A673 (cell line): Measurements from ENCODE around the gene TNS4. TPM values are rescaled to one million over a fixed set of nuclear protein-coding genes. Genes with fewer than 3 reads are reported as not detected.

Source experiments
- BruUV-seq: library from RNA; stranded (reverse); fragments of 400-500 nt; replicated peaks from 2 replicates; lab custom pipeline; 2021; lab: Mats Ljungman, UMichigan
- CTCF ChIA-PET: fragments of 300-600 bp; sonication (Branson Sonifier 250); formaldehyde crosslinking; loops from one replicate; lab custom pipeline; 2022; ENCODE audit warnings: antibody characterized with exemption; lab: Charles Lee
- POLR2A ChIA-PET: fragments of 300-600 bp; sonication (Branson Sonifier 250); formaldehyde crosslinking; loops from one replicate; lab custom pipeline; 2022; ENCODE audit warnings: antibody characterized with exemption; ENCODE audit not compliant: low non-redundant PET; lab: Charles Lee
- DNase-seq: peaks from one replicate; pipeline ENCODE4 v3.0.0-alpha.2; 2015; ENCODE audit warnings: low spot score
- H3K27ac ChIP-seq: fragments of 200-600 bp; sonication (generic); 2 replicates; pipeline ENCODE4 v1.5.1; 2016; ENCODE audit warnings: mixed run types, low read depth, mild to moderate bottlenecking, mixed read lengths, antibody characterized with exemption, low read length; ENCODE audit not compliant: poor library complexity, severe bottlenecking
- H3K27me3 ChIP-seq: fragments of 200-600 bp; sonication (generic); replicated peaks from 2 replicates; pipeline ENCODE4 v1.6.1; 2017; ENCODE audit warnings: mixed run types, low read depth, mild to moderate bottlenecking, mixed read lengths, antibody characterized with exemption, low read length; ENCODE audit not compliant: insufficient read depth, poor library complexity
- H3K36me3 ChIP-seq: fragments of 200-600 bp; sonication (generic); 2 replicates; pipeline ENCODE4 v1.6.1; 2016; ENCODE audit warnings: mixed run types, mild to moderate bottlenecking, mixed read lengths, antibody characterized with exemption, low read length; ENCODE audit not compliant: insufficient read depth, poor library complexity, severe bottlenecking
- H3K4me1 ChIP-seq: fragments of 200-600 bp; sonication (generic); 2 replicates; pipeline ENCODE4 v1.6.1; 2017; ENCODE audit warnings: mixed run types, mild to moderate bottlenecking, mixed read lengths, antibody characterized with exemption, low read length; ENCODE audit not compliant: insufficient read depth, poor library complexity, severe bottlenecking
- H3K4me3 ChIP-seq: fragments of 200-600 bp; sonication (generic); 2 replicates; pipeline ENCODE4 v1.5.1; 2016; ENCODE audit warnings: low read depth, mixed run types, mild to moderate bottlenecking, mixed read lengths, low read length; ENCODE audit not compliant: poor library complexity, severe bottlenecking
- H3K9me3 ChIP-seq: fragments of 200-600 bp; sonication (generic); 2 replicates; pipeline ENCODE4 v1.6.1; 2016; ENCODE audit warnings: mixed run types, low read depth, mild to moderate bottlenecking, mixed read lengths, antibody characterized with exemption, low read length; ENCODE audit not compliant: poor library complexity, severe bottlenecking
- EZH2 ChIP-seq: fragments of 200-600 bp; sonication (generic); IDR thresholded peaks from 2 replicates; pipeline ENCODE4 v1.6.1; 2017; ENCODE audit warnings: borderline replicate concordance, low read depth, mild to moderate bottlenecking, mixed read lengths, antibody characterized with exemption, low read length; ENCODE audit not compliant: poor library complexity, severe bottlenecking
- intact Hi-C: fragments of 100-400 bp; cut with micrococcal nuclease; formaldehyde crosslinking; loops from one replicate; pipeline ENCODE4 v1.10.0; 2022; ENCODE audit not compliant: unreplicated experiment
- total RNA-seq: library from RNA; stranded (reverse); gene quantifications from 2 replicates; pipeline ENCODE4 v1.2.3, GENCODE V29; 2021
- TF ChIP-seq, protein P1 (sequence below): fragments of 300-800, 200-600 bp; sonication (generic); conservative IDR thresholded peaks from 2 replicates; pipeline ENCODE4 v1.5.1; 2017; ENCODE audit warnings: low read depth, mild to moderate bottlenecking, antibody characterized with exemption, low read length, moderate library complexity, mixed read lengths

The TNS4 gene
- total RNA-seq, 1 experiment from 2014 or later: not detected

DNA sequence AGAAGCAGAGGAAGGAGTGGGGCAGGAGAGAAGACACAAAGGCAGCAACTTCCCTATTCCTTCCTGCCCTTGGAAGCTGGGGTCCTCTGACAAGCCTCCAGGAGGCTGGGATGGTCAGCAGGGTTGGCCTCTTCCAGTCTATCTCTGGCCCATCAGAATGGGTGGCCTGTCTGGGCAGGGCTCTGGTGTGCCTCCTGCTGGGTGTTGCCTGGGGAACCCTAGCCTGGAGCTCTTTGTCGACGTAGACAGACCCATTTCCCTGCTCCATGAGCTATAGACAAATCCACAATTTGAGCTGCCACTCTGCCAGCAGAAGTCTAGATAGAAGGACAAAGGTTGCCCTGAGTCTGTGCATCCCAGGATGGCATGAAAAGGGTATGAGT lies 46.8 kb downstream of the TNS4 start:
- TF ChIP-seq, protein P1, sequence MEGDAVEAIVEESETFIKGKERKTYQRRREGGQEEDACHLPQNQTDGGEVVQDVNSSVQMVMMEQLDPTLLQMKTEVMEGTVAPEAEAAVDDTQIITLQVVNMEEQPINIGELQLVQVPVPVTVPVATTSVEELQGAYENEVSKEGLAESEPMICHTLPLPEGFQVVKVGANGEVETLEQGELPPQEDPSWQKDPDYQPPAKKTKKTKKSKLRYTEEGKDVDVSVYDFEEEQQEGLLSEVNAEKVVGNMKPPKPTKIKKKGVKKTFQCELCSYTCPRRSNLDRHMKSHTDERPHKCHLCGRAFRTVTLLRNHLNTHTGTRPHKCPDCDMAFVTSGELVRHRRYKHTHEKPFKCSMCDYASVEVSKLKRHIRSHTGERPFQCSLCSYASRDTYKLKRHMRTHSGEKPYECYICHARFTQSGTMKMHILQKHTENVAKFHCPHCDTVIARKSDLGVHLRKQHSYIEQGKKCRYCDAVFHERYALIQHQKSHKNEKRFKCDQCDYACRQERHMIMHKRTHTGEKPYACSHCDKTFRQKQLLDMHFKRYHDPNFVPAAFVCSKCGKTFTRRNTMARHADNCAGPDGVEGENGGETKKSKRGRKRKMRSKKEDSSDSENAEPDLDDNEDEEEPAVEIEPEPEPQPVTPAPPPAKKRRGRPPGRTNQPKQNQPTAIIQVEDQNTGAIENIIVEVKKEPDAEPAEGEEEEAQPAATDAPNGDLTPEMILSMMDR: no peak
- no peak for TF ChIP-seq EZH2
- H3K4me3 ChIP-seq: no peak overlapping the region
- H3K9me3 ChIP-seq: no peaks in the 10 kb centered on the region
- ChIA-PET CTCF (interaction anchor here (0.5 kb wide), 1 partner anchor 13 kb away, joined by 3 read pairs; no protein-coding TSS in a partner anchor), POLR2A (no interaction called here)
- H3K4me1 ChIP-seq: no peaks in the 10 kb centered on the region
- H3K36me3 ChIP-seq: no peaks in the 10 kb centered on the region
- intact Hi-C loops: no loop called here
- H3K27me3 ChIP-seq: no peaks in the 10 kb centered on the region
- no peak overlapping the region for H3K27ac ChIP-seq
- BruUV-seq: no TSS peak
- no peak for DNase-seq

DNA sequence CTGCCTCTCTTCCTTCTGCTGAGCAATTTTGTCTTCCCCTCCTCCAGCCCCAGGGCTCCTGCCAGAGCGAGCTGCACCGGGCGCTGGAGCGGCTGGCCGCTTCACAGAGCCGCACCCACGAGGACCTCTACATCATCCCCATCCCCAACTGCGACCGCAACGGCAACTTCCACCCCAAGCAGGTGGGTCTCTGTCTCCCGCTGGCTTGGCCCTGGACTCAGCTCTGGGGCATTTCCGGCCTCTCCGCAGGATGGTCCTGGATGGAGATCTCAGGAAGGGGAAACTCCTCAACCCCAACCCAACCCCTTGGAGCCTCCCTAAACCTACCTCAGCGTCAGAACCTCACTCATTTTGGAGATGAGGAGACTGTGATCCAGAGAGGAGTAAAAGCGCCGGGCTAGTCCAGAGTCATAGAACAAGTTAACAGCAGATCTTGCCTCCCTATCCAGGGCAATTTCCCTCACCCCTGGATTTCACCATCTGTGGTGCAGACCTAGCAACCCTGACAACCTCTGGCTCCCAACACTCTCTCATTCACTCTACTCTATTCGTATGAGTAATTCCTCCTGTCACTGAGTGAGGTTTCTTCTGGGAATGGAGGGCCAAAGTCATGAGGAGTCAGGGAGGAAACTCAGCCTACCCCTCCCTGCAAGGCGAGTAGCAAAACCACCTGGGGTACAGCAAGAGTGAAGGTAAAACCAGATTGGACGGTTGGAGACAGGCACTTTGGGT lies 47.4 kb downstream of the TNS4 start:
- no TSS peak for BruUV-seq
- H3K4me1 ChIP-seq: no peaks in the 10 kb centered on the region
- TF ChIP-seq EZH2: no peak
- TF ChIP-seq, protein P1: no peak
- intact Hi-C loops: no loop called here
- H3K27ac ChIP-seq: no peak overlapping the region
- no peaks in the 10 kb centered on the region for H3K27me3 ChIP-seq
- H3K4me3 ChIP-seq: no peak overlapping the region
- POLR2A ChIA-PET: no interaction called here
- no peaks in the 10 kb centered on the region for H3K36me3 ChIP-seq
- CTCF ChIA-PET: interaction anchor here (0.5 kb wide), 1 partner anchor 13 kb away, joined by 3 read pairs; no protein-coding TSS in a partner anchor
- DNase-seq: no peak
- no peaks in the 10 kb centered on the region for H3K9me3 ChIP-seq

- Histone ChIP-seq H3K4me1 (no peaks in the 10 kb centered on the region), H3K4me3 (no peak overlapping the region), H3K27ac (no peak overlapping the region), H3K9me3 (no peaks in the 10 kb centered on the region), H3K27me3 (no peaks in the 10 kb centered on the region), H3K36me3 (no peaks in the 10 kb centered on the region)
- no TSS peak for BruUV-seq
- TF ChIP-seq, protein P1: no peak
- no peak for TF ChIP-seq EZH2
- POLR2A ChIA-PET: no interaction called here
- CTCF ChIA-PET: no interaction called here
- intact Hi-C loops: no loop called here
- DNase-seq: no peak
These were observed 48.5 kb downstream of the TNS4 start for GRCh38 chr17:40452921-40453378.
